Measurements from ENCODE around the gene TAF15.

TAF15 gene

DNA sequence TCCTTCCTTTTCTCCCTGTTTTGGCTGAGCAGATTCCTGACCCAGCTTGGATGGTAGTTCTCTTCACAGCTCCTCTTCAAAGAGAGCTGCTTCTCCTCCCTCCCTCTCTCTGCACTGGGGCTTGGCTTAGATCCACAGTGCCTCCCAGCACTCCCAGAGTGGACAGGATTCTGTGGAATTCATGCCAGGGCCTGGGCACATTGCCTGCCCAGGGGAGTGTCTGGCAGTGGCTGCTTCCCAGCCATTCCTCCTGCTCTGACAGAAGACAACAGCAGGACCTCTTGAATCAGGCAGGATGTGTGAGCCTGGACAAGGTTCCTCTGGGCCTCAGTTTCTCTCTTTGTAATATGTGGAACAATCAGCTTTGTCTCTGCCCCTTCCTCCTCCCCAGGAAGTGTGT lies 9.3 kb upstream of the TAF15 start:
- POLR2A ChIA-PET (ENCODE audit: low non-redundant PET), result no interaction called here
- CTCF ChIA-PET, result interaction anchor here (0.9 to 1.7 kb wide), 3 partner anchors 14 to 36 kb away, joined by 3 to 8 read pairs (median 4); no protein-coding TSS in a partner anchor
- peak overlapping the region; percentile 82 for H3K27ac ChIP-seq
- TF ChIP-seq, protein P1, sequence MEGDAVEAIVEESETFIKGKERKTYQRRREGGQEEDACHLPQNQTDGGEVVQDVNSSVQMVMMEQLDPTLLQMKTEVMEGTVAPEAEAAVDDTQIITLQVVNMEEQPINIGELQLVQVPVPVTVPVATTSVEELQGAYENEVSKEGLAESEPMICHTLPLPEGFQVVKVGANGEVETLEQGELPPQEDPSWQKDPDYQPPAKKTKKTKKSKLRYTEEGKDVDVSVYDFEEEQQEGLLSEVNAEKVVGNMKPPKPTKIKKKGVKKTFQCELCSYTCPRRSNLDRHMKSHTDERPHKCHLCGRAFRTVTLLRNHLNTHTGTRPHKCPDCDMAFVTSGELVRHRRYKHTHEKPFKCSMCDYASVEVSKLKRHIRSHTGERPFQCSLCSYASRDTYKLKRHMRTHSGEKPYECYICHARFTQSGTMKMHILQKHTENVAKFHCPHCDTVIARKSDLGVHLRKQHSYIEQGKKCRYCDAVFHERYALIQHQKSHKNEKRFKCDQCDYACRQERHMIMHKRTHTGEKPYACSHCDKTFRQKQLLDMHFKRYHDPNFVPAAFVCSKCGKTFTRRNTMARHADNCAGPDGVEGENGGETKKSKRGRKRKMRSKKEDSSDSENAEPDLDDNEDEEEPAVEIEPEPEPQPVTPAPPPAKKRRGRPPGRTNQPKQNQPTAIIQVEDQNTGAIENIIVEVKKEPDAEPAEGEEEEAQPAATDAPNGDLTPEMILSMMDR (conservative IDR thresholded peaks at IDR 0.05; ENCODE audit: low read depth), result no peak
- peak; percentile 87 for DNase-seq (ENCODE audit: low spot score)

DNA sequence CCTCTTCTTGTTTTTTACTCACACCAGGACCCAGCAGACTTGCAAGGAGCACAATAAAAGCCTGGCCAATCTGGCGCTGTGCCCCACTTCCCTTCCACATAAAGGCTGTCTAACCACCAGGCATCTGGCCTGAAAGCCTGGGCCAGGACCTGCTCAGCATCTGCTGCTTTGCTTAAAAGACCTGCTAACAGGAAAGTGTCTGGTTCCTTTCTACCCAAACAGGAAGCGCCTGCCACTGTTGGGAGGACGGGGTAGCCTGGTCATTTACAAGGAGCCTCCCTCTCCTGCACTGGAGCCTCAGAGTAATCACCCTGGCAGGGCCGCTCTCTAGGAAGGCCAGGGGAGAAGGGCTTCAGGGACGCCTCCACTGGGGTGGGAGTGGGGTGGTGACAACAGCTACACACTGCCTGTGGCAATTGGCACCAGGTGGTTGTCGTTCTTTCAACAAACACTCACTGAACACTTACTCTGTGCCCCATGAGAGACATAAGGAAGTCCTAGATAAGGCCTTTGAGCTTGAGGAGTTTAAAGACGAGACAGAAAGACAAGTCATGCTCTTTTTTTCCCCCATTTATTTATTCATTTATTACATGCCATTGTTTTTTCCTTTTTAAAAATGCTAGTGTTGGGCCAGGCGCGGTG lies 7.6 kb upstream of the TAF15 start:
- peak overlapping the region; percentile 82 for H3K27ac ChIP-seq
- no peak for DNase-seq (ENCODE audit: low spot score)
- ChIA-PET CTCF (no interaction called here), POLR2A (ENCODE audit: low non-redundant PET) (no interaction called here)
- TF ChIP-seq, protein P1 (conservative IDR thresholded peaks at IDR 0.05; ENCODE audit: low read depth), result no peak

DNA sequence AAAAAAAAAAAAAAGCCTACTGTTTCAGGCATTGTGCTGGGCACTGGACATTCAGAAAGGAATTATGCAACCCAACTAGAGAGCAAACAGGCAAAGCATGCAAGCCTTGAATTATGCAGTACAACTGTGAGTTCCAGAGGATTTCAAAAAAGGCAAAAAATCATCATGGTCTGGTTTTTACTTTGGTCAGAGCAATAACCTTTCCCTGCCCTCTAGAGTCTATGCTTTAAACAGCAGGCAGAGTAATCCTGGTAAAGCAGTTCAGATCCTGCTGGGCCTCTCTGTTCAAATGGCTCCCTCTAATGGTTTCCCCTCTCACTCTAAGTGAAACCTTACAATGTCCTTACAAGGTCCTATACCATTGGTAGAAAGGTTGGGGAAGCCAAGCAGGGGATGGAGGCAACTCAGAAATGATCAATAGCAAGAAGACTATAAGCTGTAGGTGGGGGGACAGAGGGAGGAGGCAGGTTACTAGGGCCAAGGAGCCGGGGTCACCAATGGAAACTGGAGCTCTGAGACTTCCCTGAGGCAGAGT lies 4.6 kb upstream of the TAF15 start:
- DNase-seq (ENCODE audit: low spot score), result peak; percentile 89
- CTCF ChIA-PET, result interaction anchor here (0.5 to 3.3 kb wide), 15 partner anchors 9 to 630 kb away, joined by 3 to 71 read pairs (median 3); partner anchors contain the start of gene PEX12
- TF ChIP-seq, protein P1 (conservative IDR thresholded peaks at IDR 0.05; ENCODE audit: low read depth), result peak; percentile 98
- POLR2A ChIA-PET (ENCODE audit: low non-redundant PET), result interaction anchor here (0.6 kb wide), 1 partner anchor 41 kb away, joined by 3 read pairs; no protein-coding TSS in a partner anchor
- H3K27ac ChIP-seq, result peak overlapping the region; percentile 68

DNA sequence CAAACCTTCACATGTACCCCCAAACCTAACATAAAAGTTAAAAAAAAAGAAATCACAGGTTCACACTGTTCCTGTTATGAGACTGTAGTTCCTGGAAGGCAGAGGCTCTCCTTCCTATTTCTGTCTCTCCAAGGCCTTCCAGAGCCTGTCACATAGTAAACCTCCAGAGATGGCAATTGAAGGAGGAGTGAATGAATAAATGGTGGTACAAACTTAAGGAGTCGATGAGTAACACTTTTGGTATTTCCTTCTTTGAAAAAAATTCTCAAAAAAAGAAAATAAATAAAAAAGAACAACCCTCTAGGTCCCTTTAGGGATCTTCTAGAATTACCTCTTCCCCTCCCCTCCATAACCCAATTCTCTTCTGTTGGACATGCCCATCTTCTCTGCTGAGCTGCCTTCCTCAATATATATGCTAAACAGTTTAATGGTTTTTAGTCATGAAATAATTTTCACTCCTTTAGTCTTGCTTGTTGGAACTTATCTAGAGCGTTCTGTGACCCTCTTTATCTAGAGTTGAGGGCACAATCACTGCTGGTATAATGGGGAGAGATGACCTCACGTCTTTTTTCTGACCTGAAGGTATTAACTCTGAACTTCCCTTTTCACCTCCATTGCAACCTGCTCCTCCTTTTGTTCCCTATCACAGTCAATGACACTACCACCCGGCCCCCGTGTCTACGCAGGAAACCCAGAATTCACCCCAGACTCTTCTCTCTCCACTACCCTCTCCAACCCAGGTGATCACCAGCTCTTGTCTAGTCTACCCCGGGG lies 1.7 kb upstream of the TAF15 start:
- no peak for DNase-seq (ENCODE audit: low spot score)
- CTCF ChIA-PET, result interaction anchor here (0.6 to 2.9 kb wide), 6 partner anchors 37 to 208 kb away, joined by 3 to 54 read pairs (median 4); no protein-coding TSS in a partner anchor
- H3K27ac ChIP-seq, result peak overlapping the region; percentile 93
- TF ChIP-seq, protein P1 (conservative IDR thresholded peaks at IDR 0.05; ENCODE audit: low read depth), result no peak
- POLR2A ChIA-PET (ENCODE audit: low non-redundant PET), result no interaction called here

DNA sequence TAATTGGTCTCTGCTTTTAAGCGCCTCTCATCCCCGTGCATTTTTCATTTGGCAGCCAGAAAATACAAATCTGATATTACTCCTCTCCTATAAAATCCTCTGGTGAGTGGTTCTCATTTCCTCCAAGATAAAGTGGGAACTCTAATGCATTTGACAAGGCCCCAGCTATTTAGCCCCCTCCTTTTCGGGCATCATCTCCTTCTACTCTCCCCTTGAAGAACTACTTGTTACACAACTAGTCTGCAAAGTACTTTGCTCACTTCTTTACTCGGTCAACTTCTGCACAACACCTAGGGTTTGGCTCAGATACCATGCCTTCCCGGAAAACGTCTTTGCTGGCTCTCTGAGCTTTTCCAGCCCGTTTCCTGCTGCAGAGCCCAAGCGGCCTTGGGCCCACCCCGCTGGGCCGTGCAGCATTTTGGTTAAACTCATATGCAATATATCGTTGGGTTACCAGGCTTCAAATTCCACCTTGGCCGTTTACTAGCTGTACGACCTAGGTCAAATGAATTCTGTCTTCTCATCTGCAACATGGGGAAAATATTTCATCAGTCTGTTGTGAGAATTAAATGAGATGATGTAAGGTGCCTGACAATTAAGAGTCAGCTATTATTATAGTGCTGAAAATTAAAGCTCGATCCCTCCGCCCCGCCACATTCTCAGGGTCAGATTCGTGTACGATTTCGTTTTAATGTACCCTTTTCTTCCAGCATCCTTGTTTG lies 883 bp upstream of the TAF15 start:
- H3K27ac ChIP-seq, result peak overlapping the region; percentile 93
- ChIA-PET CTCF (interaction anchor here (0.6 to 2.9 kb wide), 8 partner anchors 12 to 61 kb away, joined by 4 to 54 read pairs (median 4); no protein-coding TSS in a partner anchor), POLR2A (ENCODE audit: low non-redundant PET) (interaction anchor here (0.8 to 1.2 kb wide), 3 partner anchors 9 to 24 kb away, joined by 3 to 7 read pairs (median 4); no protein-coding TSS in a partner anchor)
- no peak for DNase-seq (ENCODE audit: low spot score)
- TF ChIP-seq, protein P1 (conservative IDR thresholded peaks at IDR 0.05; ENCODE audit: low read depth), result no peak
